GM12801 (cell line): Measurements from ENCODE around the gene CA5A.

Experiments
- TF ChIP-seq, protein P1 (sequence below): IDR thresholded peaks from one replicate; pipeline ENCODE4 v1.5.1; 2011; ENCODE audit warnings: control low read depth; ENCODE audit not compliant: insufficient read length; ENCODE audit errors: extremely low read depth

Gene CA5A

GRCh38 chr16:87936375-87937230, at the start of gene CA5A:
Gene CA5A, minus strand, starts transcription at chr16:87936529. Its CDS starts 79 bp downstream, at chr16:87936450.
- TF ChIP-seq, protein P1, sequence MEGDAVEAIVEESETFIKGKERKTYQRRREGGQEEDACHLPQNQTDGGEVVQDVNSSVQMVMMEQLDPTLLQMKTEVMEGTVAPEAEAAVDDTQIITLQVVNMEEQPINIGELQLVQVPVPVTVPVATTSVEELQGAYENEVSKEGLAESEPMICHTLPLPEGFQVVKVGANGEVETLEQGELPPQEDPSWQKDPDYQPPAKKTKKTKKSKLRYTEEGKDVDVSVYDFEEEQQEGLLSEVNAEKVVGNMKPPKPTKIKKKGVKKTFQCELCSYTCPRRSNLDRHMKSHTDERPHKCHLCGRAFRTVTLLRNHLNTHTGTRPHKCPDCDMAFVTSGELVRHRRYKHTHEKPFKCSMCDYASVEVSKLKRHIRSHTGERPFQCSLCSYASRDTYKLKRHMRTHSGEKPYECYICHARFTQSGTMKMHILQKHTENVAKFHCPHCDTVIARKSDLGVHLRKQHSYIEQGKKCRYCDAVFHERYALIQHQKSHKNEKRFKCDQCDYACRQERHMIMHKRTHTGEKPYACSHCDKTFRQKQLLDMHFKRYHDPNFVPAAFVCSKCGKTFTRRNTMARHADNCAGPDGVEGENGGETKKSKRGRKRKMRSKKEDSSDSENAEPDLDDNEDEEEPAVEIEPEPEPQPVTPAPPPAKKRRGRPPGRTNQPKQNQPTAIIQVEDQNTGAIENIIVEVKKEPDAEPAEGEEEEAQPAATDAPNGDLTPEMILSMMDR, result no peak

DNA sequence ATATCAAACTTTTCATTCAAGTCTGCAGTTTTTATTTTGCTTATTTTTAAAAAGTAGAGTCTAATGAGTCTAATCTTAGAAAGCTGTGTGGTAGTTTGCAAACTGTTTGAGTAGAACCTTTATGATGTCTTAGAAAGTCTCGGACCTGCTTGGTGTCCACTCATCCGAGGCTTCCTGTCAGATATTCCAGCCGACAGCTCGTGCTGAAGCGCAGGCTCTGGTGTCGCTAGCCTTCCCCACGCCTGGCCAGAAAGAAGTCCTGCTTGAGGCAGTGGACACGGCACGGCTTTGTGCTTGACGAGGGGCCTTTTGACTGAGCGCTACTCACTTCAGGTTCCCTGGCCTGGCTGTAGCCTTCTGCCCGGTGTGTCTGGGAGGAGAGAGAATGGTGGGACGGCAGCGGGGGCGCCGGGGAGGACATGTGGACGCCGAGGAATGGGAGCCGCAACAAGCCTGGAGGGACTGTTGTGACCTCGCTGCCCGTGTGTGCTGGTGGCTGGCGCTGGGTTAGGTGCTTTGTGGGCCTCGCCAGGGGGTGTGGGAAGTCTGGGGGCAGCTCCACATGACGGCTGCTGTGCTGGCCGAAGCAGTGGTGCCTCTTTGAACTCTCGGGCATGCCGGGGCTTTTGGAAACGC, 48.4 kb upstream of the CA5A start:
- TF ChIP-seq, protein P1, result no peak

DNA sequence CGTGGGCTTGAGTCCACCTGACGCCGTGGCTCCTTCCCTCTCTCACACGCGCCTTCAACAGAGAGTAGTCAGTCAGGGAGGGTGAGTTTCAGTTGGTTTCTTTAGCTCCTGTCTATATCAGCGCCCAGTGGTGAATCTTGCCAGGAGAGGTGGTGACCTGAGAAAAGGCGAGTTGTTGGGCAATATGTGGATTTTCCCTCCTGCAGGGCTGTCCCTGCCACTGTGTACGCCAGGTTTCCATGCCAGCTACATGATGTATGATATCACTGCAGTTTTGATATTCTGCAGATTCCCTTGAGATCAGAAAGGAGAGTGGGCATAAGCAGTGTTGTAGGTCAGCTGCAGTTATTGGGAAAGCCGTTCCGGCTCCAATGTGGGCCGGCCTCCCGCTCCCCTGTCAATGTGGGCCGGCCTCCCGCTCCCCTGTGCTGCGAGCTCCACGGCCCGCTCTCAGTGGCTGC, 46.3 kb upstream of the CA5A start:
- TF ChIP-seq, protein P1, result no peak

- TF ChIP-seq, protein P1, result no peak
These were observed 43.0 kb upstream of the CA5A start for GRCh38 chr16:87979352-87979751.

DNA sequence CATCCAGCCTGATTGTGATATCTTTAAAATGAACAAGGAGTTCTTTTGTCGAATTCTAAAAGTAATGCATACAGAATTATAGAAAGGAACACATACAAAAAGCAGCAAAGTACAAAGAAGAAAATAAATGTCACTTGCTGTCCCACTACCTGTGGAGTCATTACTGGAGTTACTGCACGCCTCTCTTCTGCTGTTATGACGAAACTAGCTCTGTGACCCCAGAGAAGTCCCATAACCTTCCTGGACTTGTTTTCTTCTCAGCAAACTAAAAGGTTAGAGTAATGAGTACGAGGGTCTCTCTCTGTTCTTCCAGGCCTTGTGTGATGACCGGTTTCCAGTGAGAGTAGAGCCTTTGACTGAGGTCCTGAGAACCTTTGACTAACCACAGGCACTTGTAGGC, 41.8 kb upstream of the CA5A start:
- TF ChIP-seq, protein P1, result no peak

- TF ChIP-seq, protein P1, result no peak
These were observed 40.3 kb upstream of the CA5A start for GRCh38 chr16:87976665-87977064.

DNA sequence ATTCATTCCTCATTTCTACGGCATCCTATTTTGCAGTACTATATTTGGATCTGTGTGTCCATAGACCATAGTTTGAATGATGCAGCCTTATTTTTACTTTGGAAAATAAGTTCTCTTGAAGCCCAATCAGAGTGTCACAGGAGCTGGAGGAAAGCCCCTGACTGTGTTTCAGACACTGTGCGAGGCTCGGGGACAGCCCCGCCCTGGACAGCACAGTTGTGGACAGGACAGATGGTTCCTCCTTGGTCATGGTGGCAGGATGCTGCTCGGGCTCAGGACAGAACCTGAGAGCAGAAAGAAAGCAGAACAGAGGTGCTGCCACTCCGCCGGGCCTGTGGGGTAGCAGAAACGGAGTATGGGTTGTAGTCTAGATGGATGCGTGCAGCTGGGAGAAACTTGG, 37.8 kb upstream of the CA5A start:
- TF ChIP-seq, protein P1, result no peak
